LoVo (cell line): ENCODE data around the gene MRPS10.
"Not testable (repeated sequence)": the region's sequence is repeated elsewhere in the genome, so short reads cannot be mapped to it uniquely, and the experiment has no call there.

Experiments
- DNase-seq: peaks from one replicate; pipeline ENCODE4 v3.0.0-alpha.2; 2016; ENCODE audit warnings: low spot score

MRPS10 gene

GRCh38 chr6:42177514-42178364 lies 39.9 kb downstream of the MRPS10 start:
- no peak for DNase-seq

DNA sequence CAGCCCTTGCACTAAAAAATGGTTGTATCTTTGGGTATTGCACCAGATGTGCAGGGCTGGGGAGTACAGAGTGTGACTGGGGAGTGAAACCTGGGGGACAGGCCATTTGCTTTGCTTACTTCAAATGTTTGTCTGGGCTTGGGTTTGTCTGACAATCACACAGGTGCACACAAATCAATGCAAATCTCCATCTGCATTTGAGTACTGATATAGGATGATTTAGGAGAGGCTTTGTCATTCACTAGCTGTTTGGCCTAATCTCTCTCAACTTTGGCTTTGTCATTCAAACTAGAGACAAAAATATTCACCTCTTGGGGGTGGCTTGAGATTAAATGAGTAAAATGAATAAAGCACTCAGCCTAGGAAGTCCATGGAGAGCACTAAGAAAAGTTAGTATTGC lies 40.7 kb downstream of the MRPS10 start:
- DNase-seq, result no peak

GRCh38 chr6:42175860-42176259 lies 41.8 kb downstream of the MRPS10 start:
- DNase-seq, result no peak

GRCh38 chr6:42173101-42173500 lies 44.6 kb downstream of the MRPS10 start, which contains the start of gene GUCA1A:
Gene GUCA1A, plus strand, starts transcription at chr6:42173364. Its CDS starts 250 bp downstream, at chr6:42173614.
- DNase-seq, result no peak

DNA sequence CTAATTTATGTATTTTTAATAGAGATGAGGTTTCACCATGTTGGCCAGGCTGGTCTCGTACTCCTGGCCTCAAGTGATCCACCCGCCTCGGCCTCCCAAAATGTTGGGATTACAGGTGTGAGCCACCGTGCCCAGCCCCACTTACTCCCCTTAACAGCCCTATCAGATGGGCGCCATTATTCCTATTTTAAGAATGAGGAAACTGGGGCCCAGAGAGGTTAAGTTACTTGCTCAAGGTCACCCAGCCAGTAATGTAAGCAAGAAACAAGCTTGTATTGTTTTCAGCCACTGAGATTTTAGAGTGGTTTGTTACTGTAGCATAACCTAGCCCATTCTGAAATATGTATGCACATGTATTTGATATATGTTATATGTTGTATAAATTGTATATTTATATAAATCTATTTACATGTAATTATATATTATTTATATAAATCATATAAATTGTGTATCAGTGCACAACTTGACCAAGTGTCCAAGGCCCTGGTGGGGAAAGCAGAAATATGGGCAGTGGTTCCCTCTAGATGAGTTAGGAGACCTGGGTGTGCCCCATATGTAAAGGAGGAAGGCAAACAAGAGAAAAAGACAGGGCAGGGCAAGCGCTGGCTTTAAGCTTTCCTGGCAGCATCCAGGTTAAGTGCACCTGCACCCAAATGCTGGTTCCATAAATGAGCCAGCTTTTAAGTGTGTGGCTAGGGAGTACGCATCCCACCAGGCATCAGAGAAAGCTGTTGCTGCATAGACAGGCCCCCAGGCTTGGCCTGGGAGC lies 45.7 kb downstream of the MRPS10 start:
- no peak for DNase-seq

GRCh38 chr6:42169780-42170179 lies 47.9 kb downstream of the MRPS10 start:
- not testable (repeated sequence) for DNase-seq

DNA sequence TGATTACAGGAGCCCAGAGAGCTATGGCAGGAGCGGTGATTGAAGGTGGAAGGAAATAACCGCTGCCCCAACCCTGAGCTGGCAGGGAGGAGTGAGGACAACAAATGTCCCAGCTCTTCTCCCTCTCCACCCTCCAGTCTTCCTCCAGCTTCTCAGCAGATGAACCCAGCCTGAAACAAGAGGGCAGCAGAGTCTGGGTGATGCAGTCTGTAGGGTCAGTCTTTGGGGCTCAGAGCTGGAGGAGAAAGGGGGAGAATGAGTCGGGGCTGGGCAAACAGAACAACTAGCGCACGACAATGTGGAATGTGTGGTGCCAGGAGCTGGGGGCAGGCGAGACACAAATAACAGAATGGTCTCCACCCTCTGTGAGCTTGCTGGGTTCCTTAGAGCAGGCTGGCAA lies 49.0 kb downstream of the MRPS10 start:
- DNase-seq, result no peak

GRCh38 chr6:42166444-42167141 lies 51.1 kb downstream of the MRPS10 start:
- DNase-seq, result peak; percentile 77

DNA sequence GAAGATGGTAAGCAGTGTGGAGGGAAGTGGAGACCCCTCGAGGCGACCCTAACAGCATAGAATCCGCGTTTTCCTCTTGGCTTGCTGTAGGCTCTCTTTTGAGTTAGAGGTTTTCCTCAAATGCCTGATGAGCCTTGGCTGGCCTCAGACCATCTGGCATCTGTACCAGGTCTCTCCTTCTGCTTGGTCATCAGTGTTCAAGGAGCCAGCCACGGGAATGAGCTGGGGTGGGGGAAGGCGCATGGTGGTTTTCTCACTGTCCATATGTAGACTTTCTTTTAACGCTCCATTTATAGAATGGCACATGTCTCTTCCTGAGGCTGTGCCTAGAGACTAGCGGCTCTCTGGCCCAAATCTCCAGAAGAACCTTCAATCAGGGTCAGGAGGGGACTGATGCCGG lies 52.6 kb downstream of the MRPS10 start:
- no peak for DNase-seq

DNA sequence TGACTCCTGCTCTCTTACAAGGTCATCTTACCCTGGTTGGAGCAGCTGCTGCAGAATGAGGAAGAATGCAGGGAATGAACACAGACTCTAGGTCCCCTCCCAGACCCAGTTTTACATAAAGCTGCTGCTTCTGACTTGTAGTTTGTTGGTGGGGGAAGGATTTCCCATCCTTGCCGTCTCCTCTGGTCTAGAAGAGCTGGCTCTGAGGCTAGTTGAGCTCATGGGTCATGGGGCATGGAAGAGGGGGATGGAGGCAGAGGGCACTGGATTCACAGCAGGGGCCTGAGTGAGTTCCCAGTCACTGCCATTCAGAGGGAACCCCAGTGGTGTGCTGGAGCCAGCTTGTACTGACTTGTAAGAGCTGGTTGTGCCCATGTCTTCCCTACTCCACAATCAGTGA lies 53.7 kb downstream of the MRPS10 start:
- DNase-seq, result no peak

GRCh38 chr6:42162812-42163211 lies 54.8 kb downstream of the MRPS10 start:
- no peak for DNase-seq

- DNase-seq, result no peak
These were observed 55.3 kb downstream of the MRPS10 start for GRCh38 chr6:42162384-42162783.

- no peak for DNase-seq
These were observed 58.1 kb downstream of the MRPS10 start for GRCh38 chr6:42159431-42160024.

- DNase-seq, result no peak
These were observed 59.0 kb downstream of the MRPS10 start for GRCh38 chr6:42158631-42159030.

- DNase-seq, result no peak
These were observed 59.6 kb downstream of the MRPS10 start for GRCh38 chr6:42158011-42158410.
